ENCODE data around the gene LAMB1.

LAMB1 gene

DNA sequence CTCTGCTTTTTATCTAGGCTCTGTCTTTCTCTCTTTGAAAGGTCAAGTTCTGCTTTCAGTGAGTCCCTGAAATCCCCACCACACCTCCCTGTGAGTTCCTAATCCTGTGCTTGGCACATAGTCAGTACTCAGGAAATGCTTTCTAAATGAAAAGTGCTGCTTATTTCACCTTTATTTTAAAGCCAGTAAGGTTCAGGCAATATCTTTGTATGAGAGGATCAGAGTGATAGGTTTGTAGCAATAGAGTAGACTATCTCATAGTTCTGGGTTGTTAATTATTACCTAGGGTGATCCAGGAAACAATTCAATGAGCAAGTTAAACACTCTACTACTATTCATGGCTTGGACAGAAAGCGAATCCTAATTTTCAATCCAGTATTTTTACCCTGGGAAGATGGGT lies 7.4 kb upstream of the LAMB1 start:
- no peak for DNase-seq
- Histone ChIP-seq H3K4me1 (ENCODE audit: control insufficient read depth, insufficient read depth, low read length, poor library complexity, severe bottlenecking) (no peaks in the 10 kb centered on the region), H3K27me3 (replicated peaks; ENCODE audit: control insufficient read depth, insufficient read depth, low read length, poor library complexity, severe bottlenecking) (no peaks in the 10 kb centered on the region), H3K36me3 (ENCODE audit: control insufficient read depth, insufficient read depth, low read length) (no peaks in the 10 kb centered on the region), H3K4me3 (ENCODE audit: insufficient read depth, low read depth, low read length, poor library complexity, severe bottlenecking) (no peak overlapping the region), H3K27ac (ENCODE audit: insufficient read depth, low read length, poor library complexity, severe bottlenecking) (no peak overlapping the region), H3K9me3 (ENCODE audit: control insufficient read depth, low read length) (no peaks in the 10 kb centered on the region)

DNA sequence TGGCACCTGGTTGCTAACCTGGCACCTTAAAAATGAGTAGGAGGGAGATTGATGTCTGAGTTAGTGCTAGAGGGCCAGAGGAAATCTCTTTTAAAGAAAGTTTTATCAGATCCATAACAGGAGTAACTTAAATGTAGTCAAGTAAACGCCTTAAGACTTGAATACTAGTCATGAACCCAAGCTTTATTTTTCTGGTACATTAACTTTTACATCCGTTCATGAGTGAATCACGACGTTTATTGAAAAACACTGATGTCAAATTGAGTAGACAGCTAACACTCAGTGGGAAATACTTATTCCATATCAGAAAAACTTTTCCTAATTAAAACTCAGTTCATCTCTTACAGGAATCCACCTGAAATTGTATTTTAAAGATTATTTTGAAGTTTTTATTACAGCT lies 6.9 kb upstream of the LAMB1 start:
- Histone ChIP-seq H3K27me3 (replicated peaks; ENCODE audit: control insufficient read depth, insufficient read depth, low read length, poor library complexity, severe bottlenecking) (no peaks in the 10 kb centered on the region), H3K27ac (ENCODE audit: insufficient read depth, low read length, poor library complexity, severe bottlenecking) (no peak overlapping the region)

GRCh38 chr7:108008827-108009226 lies 5.9 kb upstream of the LAMB1 start:
- Histone ChIP-seq H3K4me3 (ENCODE audit: insufficient read depth, low read depth, low read length, poor library complexity, severe bottlenecking) (no peak overlapping the region), H3K4me1 (ENCODE audit: control insufficient read depth, insufficient read depth, low read length, poor library complexity, severe bottlenecking) (no peaks in the 10 kb centered on the region), H3K27ac (ENCODE audit: insufficient read depth, low read length, poor library complexity, severe bottlenecking) (no peak overlapping the region), H3K27me3 (replicated peaks; ENCODE audit: control insufficient read depth, insufficient read depth, low read length, poor library complexity, severe bottlenecking) (peaks cover 8% of the 10 kb centered on the region), H3K9me3 (ENCODE audit: control insufficient read depth, low read length) (no peaks in the 10 kb centered on the region), H3K36me3 (ENCODE audit: control insufficient read depth, insufficient read depth, low read length) (no peaks in the 10 kb centered on the region)
- no peak for DNase-seq

More for the DNA sequence above, 6.9 kb upstream of the LAMB1 start:
- Histone ChIP-seq H3K36me3 (ENCODE audit: control insufficient read depth, insufficient read depth, low read length) (no peaks in the 10 kb centered on the region), H3K9me3 (ENCODE audit: control insufficient read depth, low read length) (no peaks in the 10 kb centered on the region), H3K4me1 (ENCODE audit: control insufficient read depth, insufficient read depth, low read length, poor library complexity, severe bottlenecking) (no peaks in the 10 kb centered on the region), H3K4me3 (ENCODE audit: insufficient read depth, low read depth, low read length, poor library complexity, severe bottlenecking) (no peak overlapping the region)
- DNase-seq: no peak

GRCh38 chr7:108008240-108008639 lies 5.3 kb upstream of the LAMB1 start:
- H3K27me3 ChIP-seq (replicated peaks; ENCODE audit: control insufficient read depth, insufficient read depth, low read length, poor library complexity, severe bottlenecking): peaks cover 12% of the 10 kb centered on the region

DNA sequence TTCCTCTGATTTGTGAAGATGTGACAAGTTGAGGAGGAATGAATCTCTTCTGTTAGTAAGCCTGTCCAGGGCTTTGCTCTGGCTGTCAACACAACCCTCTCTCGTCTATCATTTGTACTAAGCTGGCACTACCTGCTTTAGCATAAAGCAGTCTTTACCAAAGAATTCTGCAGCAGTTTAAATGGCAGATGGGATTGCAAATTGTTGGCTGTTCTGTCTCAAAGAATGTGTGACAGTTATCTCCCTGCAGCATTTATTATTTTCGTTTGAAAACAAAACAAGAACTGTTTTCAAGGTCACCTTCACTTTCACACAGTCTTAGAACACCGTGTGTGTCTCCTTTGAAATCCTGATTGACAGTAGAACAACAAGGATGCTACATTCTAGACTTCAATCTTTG lies 4.8 kb upstream of the LAMB1 start:
- H3K4me1 ChIP-seq (ENCODE audit: control insufficient read depth, insufficient read depth, low read length, poor library complexity, severe bottlenecking): peaks cover 6% of the 10 kb centered on the region
- peaks cover 16% of the 10 kb centered on the region for H3K27me3 ChIP-seq (replicated peaks; ENCODE audit: control insufficient read depth, insufficient read depth, low read length, poor library complexity, severe bottlenecking)
- no peaks in the 10 kb centered on the region for H3K9me3 ChIP-seq (ENCODE audit: control insufficient read depth, low read length)
- DNase-seq: no peak
- H3K36me3 ChIP-seq (ENCODE audit: control insufficient read depth, insufficient read depth, low read length): no peaks in the 10 kb centered on the region
- H3K27ac ChIP-seq (ENCODE audit: insufficient read depth, low read length, poor library complexity, severe bottlenecking): no peak overlapping the region
- no peak overlapping the region for H3K4me3 ChIP-seq (ENCODE audit: insufficient read depth, low read depth, low read length, poor library complexity, severe bottlenecking)

More at GRCh38 chr7:108008240-108008639, 5.3 kb upstream of the LAMB1 start:
- Histone ChIP-seq H3K27ac (ENCODE audit: insufficient read depth, low read length, poor library complexity, severe bottlenecking) (no peak overlapping the region), H3K4me3 (ENCODE audit: insufficient read depth, low read depth, low read length, poor library complexity, severe bottlenecking) (no peak overlapping the region), H3K9me3 (ENCODE audit: control insufficient read depth, low read length) (no peaks in the 10 kb centered on the region), H3K36me3 (ENCODE audit: control insufficient read depth, insufficient read depth, low read length) (no peaks in the 10 kb centered on the region), H3K4me1 (ENCODE audit: control insufficient read depth, insufficient read depth, low read length, poor library complexity, severe bottlenecking) (peaks cover 3% of the 10 kb centered on the region)
- no peak for DNase-seq

DNA sequence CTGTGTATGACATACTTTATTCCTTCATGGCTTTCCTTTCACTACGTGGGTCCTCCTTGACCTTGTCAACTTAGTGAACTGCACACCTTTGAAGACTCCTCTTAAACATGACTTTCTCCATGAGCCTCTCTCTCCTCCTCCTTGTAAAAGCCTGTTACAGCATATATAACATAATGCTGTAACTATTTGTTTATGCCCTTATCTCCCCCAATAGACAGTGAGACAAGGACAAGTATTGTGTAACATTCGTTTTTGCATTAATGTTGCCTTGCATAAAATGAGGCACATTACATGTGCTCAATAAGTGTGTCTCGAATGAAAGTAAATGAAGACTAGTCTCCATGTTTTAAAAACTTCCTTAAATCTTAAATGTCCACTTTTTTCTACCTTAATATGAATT lies 4.3 kb upstream of the LAMB1 start:
- Histone ChIP-seq H3K9me3 (ENCODE audit: control insufficient read depth, low read length) (no peaks in the 10 kb centered on the region), H3K27ac (ENCODE audit: insufficient read depth, low read length, poor library complexity, severe bottlenecking) (no peak overlapping the region), H3K27me3 (replicated peaks; ENCODE audit: control insufficient read depth, insufficient read depth, low read length, poor library complexity, severe bottlenecking) (peaks cover 21% of the 10 kb centered on the region), H3K4me3 (ENCODE audit: insufficient read depth, low read depth, low read length, poor library complexity, severe bottlenecking) (no peak overlapping the region), H3K36me3 (ENCODE audit: control insufficient read depth, insufficient read depth, low read length) (no peaks in the 10 kb centered on the region), H3K4me1 (ENCODE audit: control insufficient read depth, insufficient read depth, low read length, poor library complexity, severe bottlenecking) (peaks cover 11% of the 10 kb centered on the region)
- DNase-seq: no peak

GRCh38 chr7:108004220-108005142 lies 1.5 kb upstream of the LAMB1 start:
- peaks cover 22% of the 10 kb centered on the region for H3K27me3 ChIP-seq (replicated peaks; ENCODE audit: control insufficient read depth, insufficient read depth, low read length, poor library complexity, severe bottlenecking)
- no peaks in the 10 kb centered on the region for H3K9me3 ChIP-seq (ENCODE audit: control insufficient read depth, low read length)
- no peak overlapping the region for H3K27ac ChIP-seq (ENCODE audit: insufficient read depth, low read length, poor library complexity, severe bottlenecking)
- peaks cover 13% of the 10 kb centered on the region for H3K4me1 ChIP-seq (ENCODE audit: control insufficient read depth, insufficient read depth, low read length, poor library complexity, severe bottlenecking)
- no peak overlapping the region for H3K4me3 ChIP-seq (ENCODE audit: insufficient read depth, low read depth, low read length, poor library complexity, severe bottlenecking)
- no peaks in the 10 kb centered on the region for H3K36me3 ChIP-seq (ENCODE audit: control insufficient read depth, insufficient read depth, low read length)
- DNase-seq: no peak

DNA sequence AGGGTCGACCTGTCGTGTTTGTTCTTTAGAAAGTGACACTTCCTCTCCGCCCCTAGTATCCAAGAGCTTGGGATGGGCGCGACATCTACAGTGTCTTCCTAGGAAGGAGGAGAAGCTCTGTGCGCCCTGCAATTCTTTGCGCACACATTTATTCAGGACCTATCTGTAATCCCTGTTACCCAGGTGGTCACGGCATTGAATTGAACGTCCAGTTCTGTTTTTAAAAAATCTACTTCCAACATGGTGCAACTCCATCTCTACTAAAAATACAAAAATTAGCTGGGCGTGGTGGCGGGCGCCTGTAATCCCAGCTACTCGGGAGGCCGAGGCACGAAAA lies 606 bp upstream of the LAMB1 start:
- peaks cover 13% of the 10 kb centered on the region for H3K4me1 ChIP-seq (ENCODE audit: control insufficient read depth, insufficient read depth, low read length, poor library complexity, severe bottlenecking)
- H3K4me3 ChIP-seq (ENCODE audit: insufficient read depth, low read depth, low read length, poor library complexity, severe bottlenecking): peak overlapping the region; percentile 54
- no peaks in the 10 kb centered on the region for H3K36me3 ChIP-seq (ENCODE audit: control insufficient read depth, insufficient read depth, low read length)
- H3K9me3 ChIP-seq (ENCODE audit: control insufficient read depth, low read length): no peaks in the 10 kb centered on the region
- H3K27me3 ChIP-seq (replicated peaks; ENCODE audit: control insufficient read depth, insufficient read depth, low read length, poor library complexity, severe bottlenecking): peaks cover 22% of the 10 kb centered on the region
- DNase-seq: no peak
- no peak overlapping the region for H3K27ac ChIP-seq (ENCODE audit: insufficient read depth, low read length, poor library complexity, severe bottlenecking)

- Histone ChIP-seq H3K4me3 (ENCODE audit: insufficient read depth, low read depth, low read length, poor library complexity, severe bottlenecking) (peak overlapping the region; percentile 54), H3K4me1 (ENCODE audit: control insufficient read depth, insufficient read depth, low read length, poor library complexity, severe bottlenecking) (peaks cover 13% of the 10 kb centered on the region), H3K9me3 (ENCODE audit: control insufficient read depth, low read length) (no peaks in the 10 kb centered on the region), H3K27ac (ENCODE audit: insufficient read depth, low read length, poor library complexity, severe bottlenecking) (no peak overlapping the region), H3K36me3 (ENCODE audit: control insufficient read depth, insufficient read depth, low read length) (no peaks in the 10 kb centered on the region), H3K27me3 (replicated peaks; ENCODE audit: control insufficient read depth, insufficient read depth, low read length, poor library complexity, severe bottlenecking) (peaks cover 22% of the 10 kb centered on the region)
- no peak for DNase-seq
Measured at GRCh38 chr7:108001764-108002725, 916 bp downstream of the LAMB1 start.
